ENCODE data around the gene TPRA1. TPM values are rescaled to one million over a fixed set of nuclear protein-coding genes. Genes with fewer than 3 reads are reported as not detected.

TPRA1 gene
- total and polyA plus RNA-seq, 9 of the 15 experiments (the other 6 are each of a cell fraction or from before 2014, with no cell fraction given): 0.66 to 21.5 (median 11.1) TPM

DNA sequence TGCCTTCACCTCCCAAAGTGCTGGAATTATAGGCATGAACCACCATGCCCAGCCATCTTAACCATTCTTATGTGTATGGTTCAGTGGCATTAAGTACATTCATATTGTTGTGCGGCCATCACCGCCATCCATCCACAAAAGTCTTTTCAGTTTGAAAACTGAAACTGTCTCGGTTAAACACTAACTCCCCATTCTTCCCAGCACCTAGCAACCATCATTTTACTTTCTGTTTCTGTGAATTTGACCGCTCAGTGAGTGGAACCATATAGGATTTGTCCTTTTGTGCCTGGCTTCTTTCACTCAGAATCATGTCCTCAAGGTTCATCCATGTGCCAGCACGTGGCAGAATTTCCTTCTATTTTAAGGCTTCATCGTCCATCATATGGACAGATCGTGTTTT is 13.5 kb upstream of the TPRA1 start (continued):
- TF ChIP-seq, protein P1, sequence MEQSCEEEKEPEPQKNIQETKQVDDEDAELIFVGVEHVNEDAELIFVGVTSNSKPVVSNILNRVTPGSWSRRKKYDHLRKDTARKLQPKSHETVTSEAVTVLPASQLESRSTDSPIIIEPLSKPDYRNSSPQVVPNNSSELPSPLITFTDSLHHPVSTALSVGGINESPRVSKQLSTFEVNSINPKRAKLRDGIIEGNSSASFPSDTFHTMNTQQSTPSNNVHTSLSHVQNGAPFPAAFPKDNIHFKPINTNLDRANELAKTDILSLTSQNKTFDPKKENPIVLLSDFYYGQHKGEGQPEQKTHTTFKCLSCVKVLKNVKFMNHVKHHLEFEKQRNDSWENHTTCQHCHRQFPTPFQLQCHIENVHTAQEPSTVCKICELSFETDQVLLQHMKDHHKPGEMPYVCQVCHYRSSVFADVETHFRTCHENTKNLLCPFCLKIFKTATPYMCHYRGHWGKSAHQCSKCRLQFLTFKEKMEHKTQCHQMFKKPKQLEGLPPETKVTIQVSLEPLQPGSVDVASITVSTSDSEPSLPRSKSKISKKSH (CRISPR knock-in tag; IDR thresholded peaks at IDR 0.05): no peak
- TF ChIP-seq, protein P2, sequence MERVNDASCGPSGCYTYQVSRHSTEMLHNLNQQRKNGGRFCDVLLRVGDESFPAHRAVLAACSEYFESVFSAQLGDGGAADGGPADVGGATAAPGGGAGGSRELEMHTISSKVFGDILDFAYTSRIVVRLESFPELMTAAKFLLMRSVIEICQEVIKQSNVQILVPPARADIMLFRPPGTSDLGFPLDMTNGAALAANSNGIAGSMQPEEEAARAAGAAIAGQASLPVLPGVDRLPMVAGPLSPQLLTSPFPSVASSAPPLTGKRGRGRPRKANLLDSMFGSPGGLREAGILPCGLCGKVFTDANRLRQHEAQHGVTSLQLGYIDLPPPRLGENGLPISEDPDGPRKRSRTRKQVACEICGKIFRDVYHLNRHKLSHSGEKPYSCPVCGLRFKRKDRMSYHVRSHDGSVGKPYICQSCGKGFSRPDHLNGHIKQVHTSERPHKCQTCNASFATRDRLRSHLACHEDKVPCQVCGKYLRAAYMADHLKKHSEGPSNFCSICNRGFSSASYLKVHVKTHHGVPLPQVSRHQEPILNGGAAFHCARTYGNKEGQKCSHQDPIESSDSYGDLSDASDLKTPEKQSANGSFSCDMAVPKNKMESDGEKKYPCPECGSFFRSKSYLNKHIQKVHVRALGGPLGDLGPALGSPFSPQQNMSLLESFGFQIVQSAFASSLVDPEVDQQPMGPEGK (CRISPR knock-in tag; IDR thresholded peaks at IDR 0.05; ENCODE audit: borderline replicate concordance): no peak
- no peak for TF ChIP-seq LEF1 (IDR thresholded peaks at IDR 0.05)
- TF ChIP-seq, protein P3, sequence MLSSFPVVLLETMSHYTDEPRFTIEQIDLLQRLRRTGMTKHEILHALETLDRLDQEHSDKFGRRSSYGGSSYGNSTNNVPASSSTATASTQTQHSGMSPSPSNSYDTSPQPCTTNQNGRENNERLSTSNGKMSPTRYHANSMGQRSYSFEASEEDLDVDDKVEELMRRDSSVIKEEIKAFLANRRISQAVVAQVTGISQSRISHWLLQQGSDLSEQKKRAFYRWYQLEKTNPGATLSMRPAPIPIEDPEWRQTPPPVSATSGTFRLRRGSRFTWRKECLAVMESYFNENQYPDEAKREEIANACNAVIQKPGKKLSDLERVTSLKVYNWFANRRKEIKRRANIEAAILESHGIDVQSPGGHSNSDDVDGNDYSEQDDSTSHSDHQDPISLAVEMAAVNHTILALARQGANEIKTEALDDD (IDR thresholded peaks at IDR 0.05): no peak
- TF ChIP-seq, protein P4, sequence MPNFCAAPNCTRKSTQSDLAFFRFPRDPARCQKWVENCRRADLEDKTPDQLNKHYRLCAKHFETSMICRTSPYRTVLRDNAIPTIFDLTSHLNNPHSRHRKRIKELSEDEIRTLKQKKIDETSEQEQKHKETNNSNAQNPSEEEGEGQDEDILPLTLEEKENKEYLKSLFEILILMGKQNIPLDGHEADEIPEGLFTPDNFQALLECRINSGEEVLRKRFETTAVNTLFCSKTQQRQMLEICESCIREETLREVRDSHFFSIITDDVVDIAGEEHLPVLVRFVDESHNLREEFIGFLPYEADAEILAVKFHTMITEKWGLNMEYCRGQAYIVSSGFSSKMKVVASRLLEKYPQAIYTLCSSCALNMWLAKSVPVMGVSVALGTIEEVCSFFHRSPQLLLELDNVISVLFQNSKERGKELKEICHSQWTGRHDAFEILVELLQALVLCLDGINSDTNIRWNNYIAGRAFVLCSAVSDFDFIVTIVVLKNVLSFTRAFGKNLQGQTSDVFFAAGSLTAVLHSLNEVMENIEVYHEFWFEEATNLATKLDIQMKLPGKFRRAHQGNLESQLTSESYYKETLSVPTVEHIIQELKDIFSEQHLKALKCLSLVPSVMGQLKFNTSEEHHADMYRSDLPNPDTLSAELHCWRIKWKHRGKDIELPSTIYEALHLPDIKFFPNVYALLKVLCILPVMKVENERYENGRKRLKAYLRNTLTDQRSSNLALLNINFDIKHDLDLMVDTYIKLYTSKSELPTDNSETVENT (CRISPR knock-in tag; IDR thresholded peaks at IDR 0.05): no peak
- no peak for TF ChIP-seq ZBTB7A (IDR thresholded peaks at IDR 0.05; ENCODE audit: borderline replicate concordance, control insufficient read depth, low read depth, low read length)
- TF ChIP-seq, protein P5, sequence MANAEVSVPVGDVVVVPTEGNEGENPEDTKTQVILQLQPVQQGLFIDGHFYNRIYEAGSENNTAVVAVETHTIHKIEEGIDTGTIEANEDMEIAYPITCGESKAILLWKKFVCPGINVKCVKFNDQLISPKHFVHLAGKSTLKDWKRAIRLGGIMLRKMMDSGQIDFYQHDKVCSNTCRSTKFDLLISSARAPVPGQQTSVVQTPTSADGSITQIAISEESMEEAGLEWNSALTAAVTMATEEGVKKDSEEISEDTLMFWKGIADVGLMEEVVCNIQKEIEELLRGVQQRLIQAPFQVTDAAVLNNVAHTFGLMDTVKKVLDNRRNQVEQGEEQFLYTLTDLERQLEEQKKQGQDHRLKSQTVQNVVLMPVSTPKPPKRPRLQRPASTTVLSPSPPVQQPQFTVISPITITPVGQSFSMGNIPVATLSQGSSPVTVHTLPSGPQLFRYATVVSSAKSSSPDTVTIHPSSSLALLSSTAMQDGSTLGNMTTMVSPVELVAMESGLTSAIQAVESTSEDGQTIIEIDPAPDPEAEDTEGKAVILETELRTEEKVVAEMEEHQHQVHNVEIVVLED (CRISPR knock-in tag; IDR thresholded peaks at IDR 0.05): no peak
- no peak for TF ChIP-seq MEF2A (IDR thresholded peaks at IDR 0.05; ENCODE audit: control insufficient read depth, low read depth, low read length)
- TF ChIP-seq SMARCC2 (IDR thresholded peaks at IDR 0.05; ENCODE audit: low read depth): no peak
- TF ChIP-seq ZSCAN32 (CRISPR knock-in tag; IDR thresholded peaks at IDR 0.05): no peak
- TF ChIP-seq MCM5 (IDR thresholded peaks at IDR 0.05; ENCODE audit: low read depth): no peak
- TF ChIP-seq SUPT5H (IDR thresholded peaks at IDR 0.05): no peak
- TF ChIP-seq, protein P6, sequence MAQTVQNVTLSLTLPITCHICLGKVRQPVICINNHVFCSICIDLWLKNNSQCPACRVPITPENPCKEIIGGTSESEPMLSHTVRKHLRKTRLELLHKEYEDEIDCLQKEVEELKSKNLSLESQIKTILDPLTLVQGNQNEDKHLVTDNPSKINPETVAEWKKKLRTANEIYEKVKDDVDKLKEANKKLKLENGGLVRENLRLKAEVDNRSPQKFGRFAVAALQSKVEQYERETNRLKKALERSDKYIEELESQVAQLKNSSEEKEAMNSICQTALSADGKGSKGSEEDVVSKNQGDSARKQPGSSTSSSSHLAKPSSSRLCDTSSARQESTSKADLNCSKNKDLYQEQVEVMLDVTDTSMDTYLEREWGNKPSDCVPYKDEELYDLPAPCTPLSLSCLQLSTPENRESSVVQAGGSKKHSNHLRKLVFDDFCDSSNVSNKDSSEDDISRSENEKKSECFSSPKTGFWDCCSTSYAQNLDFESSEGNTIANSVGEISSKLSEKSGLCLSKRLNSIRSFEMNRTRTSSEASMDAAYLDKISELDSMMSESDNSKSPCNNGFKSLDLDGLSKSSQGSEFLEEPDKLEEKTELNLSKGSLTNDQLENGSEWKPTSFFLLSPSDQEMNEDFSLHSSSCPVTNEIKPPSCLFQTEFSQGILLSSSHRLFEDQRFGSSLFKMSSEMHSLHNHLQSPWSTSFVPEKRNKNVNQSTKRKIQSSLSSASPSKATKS (CRISPR knock-in tag; IDR thresholded peaks at IDR 0.05): no peak
